Loucy (cell line): Measurements from ENCODE around the gene MSANTD7.
"Not testable (repeated sequence)": the region's sequence is repeated elsewhere in the genome, so short reads cannot be mapped to it uniquely, and the experiment has no call there.

Source experiments
- H2AFZ ChIP-seq: fragments of 200-600 bp; sonication (generic); 2 replicates; pipeline ENCODE4 v1.6.0; 2016; ENCODE audit warnings: antibody characterized with exemption, mild to moderate bottlenecking, low read length, moderate library complexity
- H3F3A ChIP-seq: fragments of 200-600 bp; 2 replicates; pipeline ENCODE4 v1.6.0; 2016; ENCODE audit warnings: antibody characterized with exemption, low read depth, mild to moderate bottlenecking
- H3K27me3 ChIP-seq: fragments of 200-600 bp; sonication (generic); 2 replicates; pipeline ENCODE4 v1.6.1; 2014; ENCODE audit warnings: low read length, mild to moderate bottlenecking; ENCODE audit not compliant: insufficient read depth, poor library complexity, severe bottlenecking
- H3K36me3 ChIP-seq: fragments of 200-600 bp; sonication (generic); 2 replicates; pipeline ENCODE4 v1.6.1; 2016; ENCODE audit warnings: low read length; ENCODE audit not compliant: insufficient read depth
- H3K4me1 ChIP-seq: fragments of 200-600 bp; sonication (generic); 2 replicates; pipeline ENCODE4 v1.5.1; 2014; ENCODE audit warnings: low read length, mild to moderate bottlenecking; ENCODE audit not compliant: insufficient read depth, poor library complexity, severe bottlenecking
- H3K4me2 ChIP-seq: fragments of 200-600 bp; sonication (generic); 2 replicates; pipeline ENCODE4 v1.6.0; 2014; ENCODE audit warnings: antibody characterized with exemption, low read length, low read depth, mild to moderate bottlenecking; ENCODE audit not compliant: poor library complexity, severe bottlenecking
- H3K4me3 ChIP-seq: fragments of 200-600 bp; sonication (generic); 2 replicates; pipeline ENCODE4 v1.5.1; 2014; ENCODE audit warnings: low read length, mild to moderate bottlenecking, mixed read lengths; ENCODE audit not compliant: poor library complexity, severe bottlenecking
- H3K79me2 ChIP-seq: fragments of 200-600 bp; sonication (generic); 2 replicates; pipeline ENCODE4 v1.6.1; 2014; ENCODE audit warnings: low read length; ENCODE audit not compliant: insufficient read depth
- H3K9ac ChIP-seq: fragments of 200-600 bp; sonication (generic); 2 replicates; pipeline ENCODE4 v1.6.0; 2014; ENCODE audit warnings: mild to moderate bottlenecking, low read depth, low read length, moderate library complexity; ENCODE audit not compliant: poor library complexity, severe bottlenecking
- H3K9me2 ChIP-seq: fragments of 200-600 bp; sonication (generic); replicated peaks from 2 replicates; pipeline ENCODE4 v1.6.1; 2016; ENCODE audit warnings: low read depth, low read length, mixed read lengths
- H3K9me3 ChIP-seq: fragments of 200-600 bp; sonication (generic); 2 replicates; pipeline ENCODE4 v1.6.1; 2014; ENCODE audit warnings: mild to moderate bottlenecking, antibody characterized with exemption, low read length, low read depth; ENCODE audit not compliant: insufficient read depth
- H4K20me1 ChIP-seq: fragments of 200-600 bp; sonication (generic); 2 replicates; pipeline ENCODE4 v1.6.0; 2014; ENCODE audit warnings: antibody characterized with exemption, low read length, mild to moderate bottlenecking; ENCODE audit not compliant: insufficient read depth, poor library complexity, severe bottlenecking
- EZH2phosphoT487 ChIP-seq: fragments of 200-600 bp; IDR thresholded peaks from 2 replicates; pipeline ENCODE4 v1.6.1; 2018; ENCODE audit warnings: antibody characterized with exemption, mild to moderate bottlenecking, moderate library complexity, borderline replicate concordance
- TF ChIP-seq, protein P1 (sequence below): fragments of 200-600 bp; sonication (generic); conservative IDR thresholded peaks from 2 replicates; pipeline ENCODE4 v1.5.1; 2014; ENCODE audit warnings: mild to moderate bottlenecking, antibody characterized with exemption, low read length

The MSANTD7 gene

GRCh38 chr10:14859775-14860174 is 21.7 kb downstream of the MSANTD7 start:
- H3K36me3 ChIP-seq, result peaks cover 24% of the 10 kb centered on the region; the same call in 1 of the 2 replicates
- no peaks in the 10 kb centered on the region for H3K9me2 ChIP-seq
- H2AFZ ChIP-seq, result no peak overlapping the region
- H3K4me1 ChIP-seq, result peaks cover 15% of the 10 kb centered on the region
- H3K79me2 ChIP-seq, result no peaks in the 10 kb centered on the region
- no peaks in the 10 kb centered on the region for H3K9me3 ChIP-seq
- H4K20me1 ChIP-seq, result no peaks in the 10 kb centered on the region
- no peak overlapping the region for H3K4me3 ChIP-seq
- 0 out of 2 replicates have a peak, but pooled peaks cover 3% of the 10 kb centered on the region for H3F3A ChIP-seq
- no peak overlapping the region for H3K9ac ChIP-seq
- H3K27me3 ChIP-seq, result no peaks in the 10 kb centered on the region
- no peak overlapping the region for H3K4me2 ChIP-seq
- no peak for TF ChIP-seq EZH2phosphoT487
- TF ChIP-seq, protein P1, sequence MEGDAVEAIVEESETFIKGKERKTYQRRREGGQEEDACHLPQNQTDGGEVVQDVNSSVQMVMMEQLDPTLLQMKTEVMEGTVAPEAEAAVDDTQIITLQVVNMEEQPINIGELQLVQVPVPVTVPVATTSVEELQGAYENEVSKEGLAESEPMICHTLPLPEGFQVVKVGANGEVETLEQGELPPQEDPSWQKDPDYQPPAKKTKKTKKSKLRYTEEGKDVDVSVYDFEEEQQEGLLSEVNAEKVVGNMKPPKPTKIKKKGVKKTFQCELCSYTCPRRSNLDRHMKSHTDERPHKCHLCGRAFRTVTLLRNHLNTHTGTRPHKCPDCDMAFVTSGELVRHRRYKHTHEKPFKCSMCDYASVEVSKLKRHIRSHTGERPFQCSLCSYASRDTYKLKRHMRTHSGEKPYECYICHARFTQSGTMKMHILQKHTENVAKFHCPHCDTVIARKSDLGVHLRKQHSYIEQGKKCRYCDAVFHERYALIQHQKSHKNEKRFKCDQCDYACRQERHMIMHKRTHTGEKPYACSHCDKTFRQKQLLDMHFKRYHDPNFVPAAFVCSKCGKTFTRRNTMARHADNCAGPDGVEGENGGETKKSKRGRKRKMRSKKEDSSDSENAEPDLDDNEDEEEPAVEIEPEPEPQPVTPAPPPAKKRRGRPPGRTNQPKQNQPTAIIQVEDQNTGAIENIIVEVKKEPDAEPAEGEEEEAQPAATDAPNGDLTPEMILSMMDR, result no peak

DNA sequence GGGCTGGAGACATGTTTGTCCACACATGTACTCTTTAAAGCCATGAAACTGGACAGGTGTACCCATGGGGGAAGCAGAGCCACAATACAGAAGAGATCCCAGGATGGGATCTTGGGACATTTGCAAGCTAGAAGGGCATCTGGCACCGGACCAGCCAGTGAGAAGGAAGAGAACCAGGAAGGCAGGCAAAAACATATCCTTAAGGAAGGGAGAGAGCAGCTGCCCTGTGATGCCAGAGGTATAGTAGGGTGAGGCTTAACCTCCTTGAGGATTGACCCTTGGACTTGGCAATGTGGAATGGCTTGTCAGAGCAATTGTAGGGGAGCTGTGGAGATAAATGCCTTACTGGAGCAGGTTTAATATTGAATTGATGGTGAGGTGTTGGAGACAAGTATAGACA is 22.7 kb downstream of the MSANTD7 start:
- Histone ChIP-seq H4K20me1 (no peaks in the 10 kb centered on the region), H3K9me2 (no peaks in the 10 kb centered on the region), H3K4me1 (peaks cover 15% of the 10 kb centered on the region), H3K4me3 (no peak overlapping the region), H3K27me3 (no peaks in the 10 kb centered on the region), H3K9ac (no peak overlapping the region), H3K9me3 (0 out of 2 replicates have a peak, but pooled peaks cover 2% of the 10 kb centered on the region), H3K4me2 (no peak overlapping the region), H3K79me2 (no peaks in the 10 kb centered on the region), H2AFZ (no peak overlapping the region), H3F3A (0 out of 2 replicates have a peak, but pooled peaks cover 3% of the 10 kb centered on the region), H3K36me3 (peaks cover 24% of the 10 kb centered on the region; the same call in 1 of the 2 replicates)
- TF ChIP-seq EZH2phosphoT487, result no peak
- TF ChIP-seq, protein P1, result no peak

- H3K4me2 ChIP-seq, H3K27me3 ChIP-seq, H3K9me3 ChIP-seq, H3K9me2 ChIP-seq, H4K20me1 ChIP-seq, H3K79me2 ChIP-seq, H3F3A ChIP-seq, H2AFZ ChIP-seq, H3K4me3 ChIP-seq, H3K9ac ChIP-seq: not testable (repeated sequence)
- peaks cover 27% of the 10 kb centered on the region; the same call in 1 of the 2 replicates for H3K36me3 ChIP-seq
- peaks cover 15% of the 10 kb centered on the region for H3K4me1 ChIP-seq
Observed at GRCh38 chr10:14864466-14864865, 26.4 kb downstream of the MSANTD7 start.

DNA sequence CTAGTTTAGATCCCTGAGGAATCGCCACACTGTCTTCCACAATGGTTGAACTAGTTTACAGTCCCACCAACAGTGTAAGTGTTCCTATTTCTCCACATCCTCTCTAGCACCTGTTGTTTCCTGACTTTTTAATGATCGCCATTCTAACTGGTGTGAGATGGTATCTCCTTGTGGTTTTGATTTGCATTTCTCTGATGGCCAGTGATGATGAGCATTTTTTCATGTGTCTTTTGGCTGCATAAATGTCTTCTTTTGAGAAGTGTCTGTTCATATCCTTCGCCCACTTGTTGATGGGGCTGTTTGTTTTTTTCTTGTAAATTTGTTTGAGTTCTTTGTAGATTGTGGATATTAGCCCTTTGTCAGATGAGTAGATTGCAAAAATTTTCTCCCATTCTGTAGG is 26.8 kb downstream of the MSANTD7 start:
- not testable (repeated sequence) for H3K9me3 ChIP-seq, H3K79me2 ChIP-seq, H3K27me3 ChIP-seq, H3K9me2 ChIP-seq, H3K4me2 ChIP-seq, H3K9ac ChIP-seq, H4K20me1 ChIP-seq, H3F3A ChIP-seq, H3K4me3 ChIP-seq, H2AFZ ChIP-seq
- Histone ChIP-seq H3K4me1 (peaks cover 15% of the 10 kb centered on the region), H3K36me3 (peaks cover 31% of the 10 kb centered on the region; the same call in 1 of the 2 replicates)
